Measurements from ENCODE around the gene C12orf54. TPM values are rescaled to one million over a fixed set of nuclear protein-coding genes. Genes with fewer than 3 reads are reported as not detected.
"Not testable (repeated sequence)": the region's sequence is repeated elsewhere in the genome, so short reads cannot be mapped to it uniquely, and the experiment has no call there.

Gene C12orf54
- total RNA-seq, 4 donors from 2014 or later: 0.95 TPM; not detected in 3

- in situ Hi-C loops (cut with MboI; ENCODE audit: low pct_ligation_motif_present in 1 of 4, low pct_unique_long_range_greater_than_20kb in 1 of 4, low sequenced_read_pairs in 3 of 4): no loop called here
- WGBS, 2 donors (ENCODE audit: low coverage in 1 of 2): 60 to 66% methylated on average over 4 of the region's 4 CpGs
- Histone ChIP-seq H3K4me1 (no peaks in the 10 kb centered on the region), H3K36me3 (no peaks in the 10 kb centered on the region), H3K27ac (no peak overlapping the region), H3K4me3 (no peak overlapping the region), H3K27me3 (no peaks in the 10 kb centered on the region), H3K9me3 (no peaks in the 10 kb centered on the region)
- no peak for DNase-seq
- TF ChIP-seq POLR2AphosphoS5 (IDR thresholded peaks at IDR 0.05) (no peak), EP300 (IDR thresholded peaks at IDR 0.05; ENCODE audit: low read depth) (no peak), CTCF (IDR thresholded peaks at IDR 0.05) (no peak), POLR2A (IDR thresholded peaks at IDR 0.05) (no peak)
- intact Hi-C loops (cut with DNase I; ENCODE audit: low total_unique reads): no loop called here
Measured at GRCh38 chr12:48446161-48446776, 36.0 kb upstream of the C12orf54 start.

GRCh38 chr12:48447755-48448154 is 34.5 kb upstream of the C12orf54 start:
- Histone ChIP-seq H3K9me3 (no peaks in the 10 kb centered on the region), H3K4me3 (no peak overlapping the region), H3K27me3 (no peaks in the 10 kb centered on the region), H3K4me1 (no peaks in the 10 kb centered on the region), H3K27ac (no peak overlapping the region), H3K36me3 (no peaks in the 10 kb centered on the region)
- in situ Hi-C loops (cut with MboI; ENCODE audit: low pct_ligation_motif_present in 1 of 4, low pct_unique_long_range_greater_than_20kb in 1 of 4, low sequenced_read_pairs in 3 of 4) (no loop called here), intact Hi-C loops (cut with DNase I; ENCODE audit: low total_unique reads) (no loop called here)
- no peak for TF ChIP-seq CTCF (IDR thresholded peaks at IDR 0.05)
- no peak for TF ChIP-seq POLR2AphosphoS5 (IDR thresholded peaks at IDR 0.05)
- 50 to 61% methylated on average over 1 of the region's 1 CpG for WGBS, 2 donors (ENCODE audit: low coverage in 1 of 2)
- DNase-seq: no peak

GRCh38 chr12:48451372-48451771 is 30.9 kb upstream of the C12orf54 start:
- no peak for DNase-seq
- intact Hi-C loops (cut with DNase I; ENCODE audit: low total_unique reads): no loop called here
- WGBS, 2 donors (ENCODE audit: low coverage in 1 of 2): 50 to 67% methylated on average over 1 of the region's 1 CpG
- TF ChIP-seq POLR2AphosphoS5 (IDR thresholded peaks at IDR 0.05) (no peak), CTCF (IDR thresholded peaks at IDR 0.05) (no peak), EP300 (IDR thresholded peaks at IDR 0.05; ENCODE audit: low read depth) (no peak), POLR2A (IDR thresholded peaks at IDR 0.05) (no peak)
- no peak overlapping the region for H3K27ac ChIP-seq
- H3K4me3 ChIP-seq: no peak overlapping the region
- no peaks in the 10 kb centered on the region for H3K36me3 ChIP-seq
- H3K4me1 ChIP-seq: no peaks in the 10 kb centered on the region
- in situ Hi-C loops (cut with MboI; ENCODE audit: low pct_ligation_motif_present in 1 of 4, low pct_unique_long_range_greater_than_20kb in 1 of 4, low sequenced_read_pairs in 3 of 4): no loop called here
- no peaks in the 10 kb centered on the region for H3K27me3 ChIP-seq
- no peaks in the 10 kb centered on the region for H3K9me3 ChIP-seq

GRCh38 chr12:48452961-48453360 is 29.3 kb upstream of the C12orf54 start:
- H3K36me3 ChIP-seq; H3K27ac ChIP-seq; H3K9me3 ChIP-seq; intact Hi-C loops (cut with DNase I; ENCODE audit: low total_unique reads); H3K27me3 ChIP-seq; H3K4me3 ChIP-seq; H3K4me1 ChIP-seq; DNase-seq; in situ Hi-C loops (cut with MboI; ENCODE audit: low pct_ligation_motif_present in 1 of 4, low pct_unique_long_range_greater_than_20kb in 1 of 4, low sequenced_read_pairs in 3 of 4): not testable (repeated sequence)
- WGBS, 2 donors (ENCODE audit: low coverage in 1 of 2): 67 to 84% methylated on average over 1 to 2 of the region's 2 CpGs

- WGBS, 2 donors (ENCODE audit: low coverage in 1 of 2): 86 to 100% methylated on average over 1 of the region's 1 CpG
- H3K4me3 ChIP-seq: no peak overlapping the region
- intact Hi-C loops (cut with DNase I; ENCODE audit: low total_unique reads) (no loop called here), in situ Hi-C loops (cut with MboI; ENCODE audit: low pct_ligation_motif_present in 1 of 4, low pct_unique_long_range_greater_than_20kb in 1 of 4, low sequenced_read_pairs in 3 of 4) (no loop called here)
- no peak overlapping the region for H3K27ac ChIP-seq
- no peaks in the 10 kb centered on the region for H3K4me1 ChIP-seq
- peak in 3 of 5 experiments; percentile 19 to 24 (median 21) for TF ChIP-seq CTCF (IDR thresholded peaks at IDR 0.05)
- TF ChIP-seq POLR2AphosphoS5 (IDR thresholded peaks at IDR 0.05): no peak
- H3K9me3 ChIP-seq: no peaks in the 10 kb centered on the region
- no peaks in the 10 kb centered on the region for H3K27me3 ChIP-seq
- no peak for DNase-seq
- no peaks in the 10 kb centered on the region for H3K36me3 ChIP-seq
Measured at GRCh38 chr12:48454667-48455066, 27.6 kb upstream of the C12orf54 start.

Data from transverse colon (tissue), 4 donors.